ENCODE results near the gene LRRC37A3.
A peak's percentile ranks its signal among the peaks of the same experiment; 100 is the strongest.
"Not testable (repeated sequence)": the region's sequence is repeated elsewhere in the genome, so short reads cannot be mapped to it uniquely, and the experiment has no call there.

The LRRC37A3 gene

DNA sequence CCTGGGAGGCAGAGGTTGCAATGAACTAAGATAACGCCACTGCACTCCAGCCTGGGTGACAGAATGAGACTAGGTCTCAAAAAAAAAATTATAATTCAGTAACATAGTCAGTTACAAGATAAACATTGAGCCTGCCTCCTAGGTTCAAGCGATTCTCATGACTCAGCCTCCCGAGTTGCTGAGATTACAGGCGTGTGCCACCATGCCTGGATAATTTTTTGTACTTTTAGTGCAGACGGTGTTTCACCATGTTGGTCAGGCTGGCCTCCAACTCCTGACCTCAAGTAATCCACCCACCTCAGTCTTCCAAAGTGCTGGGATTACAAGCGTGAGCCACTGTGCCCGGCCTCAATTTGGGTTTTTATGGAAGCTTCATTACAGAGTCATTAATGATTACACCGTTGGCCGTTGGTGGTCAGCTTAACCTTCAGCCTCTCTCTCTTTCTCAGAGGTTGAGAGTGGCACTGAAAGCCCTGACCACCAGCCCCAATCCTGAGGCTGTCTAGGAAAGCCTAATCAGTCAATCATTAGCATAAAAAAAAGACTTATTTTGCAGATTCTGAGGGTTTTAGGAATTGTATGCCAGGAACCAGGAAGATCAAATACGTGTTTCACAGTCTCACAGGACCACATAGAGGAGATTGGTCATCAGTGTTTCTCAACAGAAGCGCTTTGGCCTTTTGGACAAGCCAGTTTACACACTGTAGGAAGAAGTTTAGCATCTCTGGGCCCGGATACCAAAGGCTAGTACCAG is 1.3 kb upstream of the LRRC37A3 start:
- Histone ChIP-seq H2AFZ (ENCODE audit: low read length) (no peak overlapping the region), H3K79me2 (ENCODE audit: insufficient read depth, low read length) (peaks cover 9% of the 10 kb centered on the region; the same call in 1 of the 2 replicates), H3K27me3 (ENCODE audit: insufficient read depth, low read length, poor library complexity, severe bottlenecking) (no peaks in the 10 kb centered on the region), H4K20me1 (ENCODE audit: insufficient read depth, low read length, poor library complexity, severe bottlenecking) (no peaks in the 10 kb centered on the region), H3K4me3 (ENCODE audit: low read length, poor library complexity, severe bottlenecking) (peak overlapping the region; percentile 79), H3K9me3 (ENCODE audit: insufficient read depth, low read depth, low read length) (no peaks in the 10 kb centered on the region), H3F3A (ENCODE audit: low read depth) (no peaks in the 10 kb centered on the region; the same call in 1 of the 2 replicates), H3K9ac (ENCODE audit: low read depth, low read length, poor library complexity, severe bottlenecking) (peak overlapping the region; percentile 81), H3K9me2 (replicated peaks; ENCODE audit: low read depth, low read length) (no peaks in the 10 kb centered on the region), H3K4me2 (ENCODE audit: low read depth, low read length, poor library complexity, severe bottlenecking) (peak overlapping the region; percentile 75), H3K4me1 (ENCODE audit: insufficient read depth, low read length, poor library complexity, severe bottlenecking) (peaks cover 13% of the 10 kb centered on the region), H3K36me3 (ENCODE audit: insufficient read depth, low read length) (no peaks in the 10 kb centered on the region)
- TF ChIP-seq EZH2phosphoT487 (IDR thresholded peaks at IDR 0.05; ENCODE audit: borderline replicate concordance) (no peak), CTCF (conservative IDR thresholded peaks at IDR 0.05; ENCODE audit: low read length) (no peak)

DNA sequence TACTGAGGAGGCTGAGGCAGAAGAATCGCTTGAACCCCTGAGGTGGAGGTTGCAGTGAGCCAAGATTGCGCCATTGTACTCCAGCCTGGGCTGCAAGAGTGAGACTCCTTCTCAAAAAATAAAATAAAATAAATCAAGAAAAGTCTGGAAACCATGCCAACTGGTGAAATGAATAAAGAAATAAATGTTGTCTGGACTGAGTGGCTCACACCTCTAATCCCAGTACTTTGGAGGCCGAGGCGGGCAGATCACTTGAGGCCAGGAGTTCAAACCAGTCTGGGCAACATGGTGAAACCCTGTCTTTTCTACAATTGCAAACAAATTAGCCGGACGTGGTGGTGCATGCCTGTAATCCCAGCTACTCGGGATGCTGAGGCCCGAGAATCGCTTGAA is 744 bp upstream of the LRRC37A3 start:
- no peaks in the 10 kb centered on the region for H3K36me3 ChIP-seq (ENCODE audit: insufficient read depth, low read length)
- H3K9me2 ChIP-seq (replicated peaks; ENCODE audit: low read depth, low read length): no peaks in the 10 kb centered on the region
- TF ChIP-seq EZH2phosphoT487 (IDR thresholded peaks at IDR 0.05; ENCODE audit: borderline replicate concordance) (no peak), CTCF (conservative IDR thresholded peaks at IDR 0.05; ENCODE audit: low read length) (no peak)

DNA sequence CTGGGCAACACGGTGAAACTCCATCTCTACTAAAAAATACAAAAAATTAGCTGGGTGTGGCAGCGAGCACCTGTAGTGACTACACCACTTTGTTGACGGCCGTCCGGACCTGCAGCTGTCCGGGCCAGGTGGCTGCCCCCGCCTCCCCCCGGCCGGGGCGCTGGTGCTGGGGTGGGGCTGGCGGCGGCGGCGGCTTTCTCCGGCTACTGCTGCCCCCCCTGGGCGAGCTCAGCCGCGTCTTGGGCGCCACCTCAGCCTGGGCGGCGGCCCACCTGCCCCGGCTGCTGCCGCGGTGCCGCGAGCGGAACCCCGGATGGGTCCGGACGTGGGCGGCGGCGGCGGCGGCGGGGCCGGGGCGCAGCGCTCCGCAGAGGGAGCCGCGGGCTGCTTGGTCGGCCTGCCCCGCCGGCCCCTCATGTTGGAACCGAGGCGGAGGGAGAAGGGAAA is 413 bp downstream of the LRRC37A3 start:
- H4K20me1 ChIP-seq (ENCODE audit: insufficient read depth, low read length, poor library complexity, severe bottlenecking); H3F3A ChIP-seq (ENCODE audit: low read depth); H3K79me2 ChIP-seq (ENCODE audit: insufficient read depth, low read length); H3K36me3 ChIP-seq (ENCODE audit: insufficient read depth, low read length); H3K27me3 ChIP-seq (ENCODE audit: insufficient read depth, low read length, poor library complexity, severe bottlenecking); H3K9me2 ChIP-seq (replicated peaks; ENCODE audit: low read depth, low read length); H3K9me3 ChIP-seq (ENCODE audit: insufficient read depth, low read depth, low read length); H2AFZ ChIP-seq (ENCODE audit: low read length): not testable (repeated sequence)
- Histone ChIP-seq H3K4me3 (ENCODE audit: low read length, poor library complexity, severe bottlenecking) (peak overlapping the region; percentile 79), H3K4me2 (ENCODE audit: low read depth, low read length, poor library complexity, severe bottlenecking) (peak overlapping the region; percentile 54), H3K4me1 (ENCODE audit: insufficient read depth, low read length, poor library complexity, severe bottlenecking) (peaks cover 13% of the 10 kb centered on the region), H3K9ac (ENCODE audit: low read depth, low read length, poor library complexity, severe bottlenecking) (peak overlapping the region; percentile 81)

More for the DNA sequence above, 744 bp upstream of the LRRC37A3 start:
- Histone ChIP-seq H2AFZ (ENCODE audit: low read length) (peak overlapping the region; percentile 94), H3K9ac (ENCODE audit: low read depth, low read length, poor library complexity, severe bottlenecking) (peak overlapping the region; percentile 81), H3K4me2 (ENCODE audit: low read depth, low read length, poor library complexity, severe bottlenecking) (peak overlapping the region; percentile 75), H3F3A (ENCODE audit: low read depth) (no peaks in the 10 kb centered on the region; the same call in 1 of the 2 replicates), H3K27me3 (ENCODE audit: insufficient read depth, low read length, poor library complexity, severe bottlenecking) (no peaks in the 10 kb centered on the region), H3K79me2 (ENCODE audit: insufficient read depth, low read length) (peaks cover 9% of the 10 kb centered on the region; the same call in 1 of the 2 replicates), H3K4me1 (ENCODE audit: insufficient read depth, low read length, poor library complexity, severe bottlenecking) (peaks cover 13% of the 10 kb centered on the region), H3K4me3 (ENCODE audit: low read length, poor library complexity, severe bottlenecking) (peak overlapping the region; percentile 79), H3K9me3 (ENCODE audit: insufficient read depth, low read depth, low read length) (no peaks in the 10 kb centered on the region), H4K20me1 (ENCODE audit: insufficient read depth, low read length, poor library complexity, severe bottlenecking) (no peaks in the 10 kb centered on the region)

- not testable (repeated sequence) for H3K9me2 ChIP-seq (replicated peaks; ENCODE audit: low read depth, low read length); H3K79me2 ChIP-seq (ENCODE audit: insufficient read depth, low read length); H3K4me3 ChIP-seq (ENCODE audit: low read length, poor library complexity, severe bottlenecking); H3K4me1 ChIP-seq (ENCODE audit: insufficient read depth, low read length, poor library complexity, severe bottlenecking); H2AFZ ChIP-seq (ENCODE audit: low read length); H3K27me3 ChIP-seq (ENCODE audit: insufficient read depth, low read length, poor library complexity, severe bottlenecking); H3K36me3 ChIP-seq (ENCODE audit: insufficient read depth, low read length); H3K9me3 ChIP-seq (ENCODE audit: insufficient read depth, low read depth, low read length); H3K9ac ChIP-seq (ENCODE audit: low read depth, low read length, poor library complexity, severe bottlenecking); H3K4me2 ChIP-seq (ENCODE audit: low read depth, low read length, poor library complexity, severe bottlenecking); H3F3A ChIP-seq (ENCODE audit: low read depth); H4K20me1 ChIP-seq (ENCODE audit: insufficient read depth, low read length, poor library complexity, severe bottlenecking)
These were observed 1.7 kb downstream of the LRRC37A3 start for GRCh38 chr17:64917540-64917939.

DNA sequence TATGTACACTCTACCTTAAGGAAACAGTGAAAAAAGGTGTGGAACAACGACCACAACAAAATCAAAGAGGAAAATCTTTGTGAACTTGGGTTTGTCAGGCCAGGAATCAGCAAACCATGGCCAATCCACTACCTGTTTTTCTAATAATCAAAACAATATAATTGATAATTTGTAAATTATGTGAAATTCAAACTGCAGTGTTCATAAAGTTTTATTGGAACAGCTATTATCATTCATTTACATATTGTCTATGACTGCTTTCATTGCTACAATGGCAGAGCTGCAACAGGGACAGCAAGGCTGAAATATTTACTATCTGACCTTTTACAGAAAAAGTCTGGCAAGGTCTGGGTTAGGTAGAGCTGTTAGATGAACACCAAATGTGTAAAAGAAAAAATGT is 4.0 kb downstream of the LRRC37A3 start:
- not testable (repeated sequence) for H3K9ac ChIP-seq (ENCODE audit: low read depth, low read length, poor library complexity, severe bottlenecking); H2AFZ ChIP-seq (ENCODE audit: low read length); H3K4me1 ChIP-seq (ENCODE audit: insufficient read depth, low read length, poor library complexity, severe bottlenecking); H3K9me3 ChIP-seq (ENCODE audit: insufficient read depth, low read depth, low read length); H3K36me3 ChIP-seq (ENCODE audit: insufficient read depth, low read length); H4K20me1 ChIP-seq (ENCODE audit: insufficient read depth, low read length, poor library complexity, severe bottlenecking); H3K4me2 ChIP-seq (ENCODE audit: low read depth, low read length, poor library complexity, severe bottlenecking); H3K9me2 ChIP-seq (replicated peaks; ENCODE audit: low read depth, low read length); H3K79me2 ChIP-seq (ENCODE audit: insufficient read depth, low read length); H3K27me3 ChIP-seq (ENCODE audit: insufficient read depth, low read length, poor library complexity, severe bottlenecking); H3F3A ChIP-seq (ENCODE audit: low read depth); H3K4me3 ChIP-seq (ENCODE audit: low read length, poor library complexity, severe bottlenecking)

- H3K4me1 ChIP-seq (ENCODE audit: insufficient read depth, low read length, poor library complexity, severe bottlenecking); H3K9me3 ChIP-seq (ENCODE audit: insufficient read depth, low read depth, low read length); H3K9me2 ChIP-seq (replicated peaks; ENCODE audit: low read depth, low read length); H4K20me1 ChIP-seq (ENCODE audit: insufficient read depth, low read length, poor library complexity, severe bottlenecking); H3K4me2 ChIP-seq (ENCODE audit: low read depth, low read length, poor library complexity, severe bottlenecking); H3K4me3 ChIP-seq (ENCODE audit: low read length, poor library complexity, severe bottlenecking); H3K36me3 ChIP-seq (ENCODE audit: insufficient read depth, low read length); H3K9ac ChIP-seq (ENCODE audit: low read depth, low read length, poor library complexity, severe bottlenecking); H3K27me3 ChIP-seq (ENCODE audit: insufficient read depth, low read length, poor library complexity, severe bottlenecking); H3F3A ChIP-seq (ENCODE audit: low read depth); H3K79me2 ChIP-seq (ENCODE audit: insufficient read depth, low read length); H2AFZ ChIP-seq (ENCODE audit: low read length): not testable (repeated sequence)
These were observed 9.1 kb downstream of the LRRC37A3 start for GRCh38 chr17:64910191-64910514.
